ENCODE data around the gene COL23A1. TPM values are rescaled to one million over a fixed set of nuclear protein-coding genes. Genes with fewer than 3 reads are reported as not detected.

COL23A1 gene
- total RNA-seq, 1 experiment from 2014 or later, result 15.0 TPM

GRCh38 chr5:178339272-178339671, 250.9 kb downstream of the COL23A1 start:
- Mint-ChIP-seq H3K27ac (no peak overlapping the region), H3K36me3 (no peaks in the 10 kb centered on the region), H3K4me1 (peaks cover 16% of the 10 kb centered on the region), H3K9me3 (no peaks in the 10 kb centered on the region), H3K4me3 (no peak overlapping the region), H3K27me3 (ENCODE audit: low read depth) (no peaks in the 10 kb centered on the region)
- ChIA-PET POLR2A (no interaction called here), CTCF (interaction anchor here (0.9 to 1.5 kb wide), 2 partner anchors 122 to 251 kb away, joined by 3 read pairs; partner anchors contain the start of gene COL23A1)
- no peak for DNase-seq (ENCODE audit: low spot score)
- no peak for ATAC-seq
- TF ChIP-seq TEAD4 (CRISPR knock-in tag; IDR thresholded peaks at IDR 0.05) (no peak), ATF1 (CRISPR knock-in tag; IDR thresholded peaks at IDR 0.05) (no peak), ZNF671 (CRISPR knock-in tag; IDR thresholded peaks at IDR 0.05) (no peak), MXD4 (CRISPR knock-in tag; IDR thresholded peaks at IDR 0.05; ENCODE audit: borderline replicate concordance) (no peak), STAT6 (CRISPR knock-in tag; conservative IDR thresholded peaks at IDR 0.05; ENCODE audit: low read depth) (no peak), GABPB1 (CRISPR knock-in tag; IDR thresholded peaks at IDR 0.05) (no peak), NFATC4 (CRISPR knock-in tag; IDR thresholded peaks at IDR 0.05) (no peak), CTCF (IDR thresholded peaks at IDR 0.05) (no peak), MAX (CRISPR knock-in tag; IDR thresholded peaks at IDR 0.05) (no peak), ZNF532 (CRISPR knock-in tag; IDR thresholded peaks at IDR 0.05; ENCODE audit: borderline replicate concordance) (no peak), RELA (CRISPR knock-in tag; IDR thresholded peaks at IDR 0.05; ENCODE audit: borderline replicate concordance) (no peak), CBFB (CRISPR knock-in tag; IDR thresholded peaks at IDR 0.05; ENCODE audit: low read depth) (no peak), CREM (CRISPR knock-in tag; IDR thresholded peaks at IDR 0.05) (no peak), IRF2 (CRISPR knock-in tag; IDR thresholded peaks at IDR 0.05; ENCODE audit: borderline replicate concordance, low read depth) (no peak), OVOL2 (CRISPR knock-in tag; IDR thresholded peaks at IDR 0.05; ENCODE audit: borderline replicate concordance) (no peak), FOXK1 (CRISPR knock-in tag; IDR thresholded peaks at IDR 0.05) (no peak), NR1H2 (CRISPR knock-in tag; IDR thresholded peaks at IDR 0.05) (no peak), ZMAT4 (CRISPR knock-in tag; IDR thresholded peaks at IDR 0.05) (no peak), ZNF512 (CRISPR knock-in tag; IDR thresholded peaks at IDR 0.05; ENCODE audit: borderline replicate concordance) (no peak)
